Rectal smooth muscle tissue (tissue), 1 donor: ENCODE results near the gene CYP3A4.
"Not testable (repeated sequence)": the region's sequence is repeated elsewhere in the genome, so short reads cannot be mapped to it uniquely, and the experiment has no call there.

ENCODE experiments used
- H3K27ac ChIP-seq: one replicate; pipeline ENCODE4 v1.7.0; 2013; ENCODE audit warnings: low read depth, low read length, inconsistent platforms
- H3K27me3 ChIP-seq: one replicate; pipeline ENCODE4 v1.7.0; 2013; ENCODE audit warnings: low read length; ENCODE audit not compliant: control insufficient read depth, insufficient read depth
- H3K36me3 ChIP-seq: one replicate; pipeline ENCODE4 v1.7.0; 2013; ENCODE audit warnings: low read length; ENCODE audit not compliant: control insufficient read depth, insufficient read depth
- H3K4me1 ChIP-seq: one replicate; pipeline ENCODE4 v1.7.0; 2013; ENCODE audit warnings: low read length; ENCODE audit not compliant: control insufficient read depth, insufficient read depth
- H3K4me3 ChIP-seq: one replicate; pipeline ENCODE4 v1.7.0; 2013; ENCODE audit warnings: low read length
- H3K9ac ChIP-seq: one replicate; pipeline ENCODE4 v1.7.0; 2013; ENCODE audit warnings: low read length

Gene CYP3A4

GRCh38 chr7:99768471-99768870, 15.5 kb downstream of the CYP3A4 start:
- H3K36me3 ChIP-seq, result no peaks in the 10 kb centered on the region
- H3K4me1 ChIP-seq, result no peaks in the 10 kb centered on the region
- H3K4me3 ChIP-seq, result no peak overlapping the region
- no peaks in the 10 kb centered on the region for H3K27me3 ChIP-seq
- no peak overlapping the region for H3K9ac ChIP-seq
- no peak overlapping the region for H3K27ac ChIP-seq

- Histone ChIP-seq H3K9ac (no peak overlapping the region), H3K4me1 (no peaks in the 10 kb centered on the region), H3K27ac (no peak overlapping the region), H3K27me3 (no peaks in the 10 kb centered on the region), H3K36me3 (no peaks in the 10 kb centered on the region), H3K4me3 (no peak overlapping the region)
Observed at GRCh38 chr7:99767662-99768061, 16.3 kb downstream of the CYP3A4 start.

- H3K9ac ChIP-seq, result no peak overlapping the region
- no peak overlapping the region for H3K4me3 ChIP-seq
- H3K27ac ChIP-seq, result no peak overlapping the region
- H3K27me3 ChIP-seq, result no peaks in the 10 kb centered on the region
- no peaks in the 10 kb centered on the region for H3K4me1 ChIP-seq
- H3K36me3 ChIP-seq, result no peaks in the 10 kb centered on the region
Observed at GRCh38 chr7:99766484-99767099, 17.4 kb downstream of the CYP3A4 start.

GRCh38 chr7:99764478-99764877, 19.5 kb downstream of the CYP3A4 start:
- H3K36me3 ChIP-seq, result no peaks in the 10 kb centered on the region
- no peaks in the 10 kb centered on the region for H3K27me3 ChIP-seq
- H3K27ac ChIP-seq, result no peak overlapping the region
- no peaks in the 10 kb centered on the region for H3K4me1 ChIP-seq
- H3K4me3 ChIP-seq, result no peak overlapping the region
- H3K9ac ChIP-seq, result no peak overlapping the region

GRCh38 chr7:99762680-99763327, 21.2 kb downstream of the CYP3A4 start:
- H3K9ac ChIP-seq, result no peak overlapping the region
- no peaks in the 10 kb centered on the region for H3K27me3 ChIP-seq
- no peak overlapping the region for H3K4me3 ChIP-seq
- H3K4me1 ChIP-seq, result no peaks in the 10 kb centered on the region
- H3K36me3 ChIP-seq, result no peaks in the 10 kb centered on the region
- H3K27ac ChIP-seq, result no peak overlapping the region

- Histone ChIP-seq H3K4me3 (no peak overlapping the region), H3K36me3 (no peaks in the 10 kb centered on the region), H3K27ac (no peak overlapping the region), H3K9ac (no peak overlapping the region), H3K4me1 (peaks cover 6% of the 10 kb centered on the region), H3K27me3 (no peaks in the 10 kb centered on the region)
Observed at GRCh38 chr7:99755085-99755484, 28.9 kb downstream of the CYP3A4 start.

- Histone ChIP-seq H3K27me3 (no peaks in the 10 kb centered on the region), H3K4me1 (peaks cover 6% of the 10 kb centered on the region), H3K4me3 (peak overlapping the region; percentile 20), H3K9ac (no peak overlapping the region), H3K27ac (peak overlapping the region; percentile 65), H3K36me3 (no peaks in the 10 kb centered on the region)
Observed at GRCh38 chr7:99752356-99752755, 31.6 kb downstream of the CYP3A4 start.

- H3K36me3 ChIP-seq, H3K27me3 ChIP-seq, H3K9ac ChIP-seq, H3K4me1 ChIP-seq, H3K4me3 ChIP-seq: not testable (repeated sequence)
- H3K27ac ChIP-seq, result peak overlapping the region; percentile 65
Observed at GRCh38 chr7:99751322-99752052, 32.5 kb downstream of the CYP3A4 start.

GRCh38 chr7:99748846-99749579, 35.0 kb downstream of the CYP3A4 start:
- Histone ChIP-seq H3K27ac (no peak overlapping the region), H3K36me3 (no peaks in the 10 kb centered on the region), H3K4me1 (peaks cover 6% of the 10 kb centered on the region), H3K27me3 (no peaks in the 10 kb centered on the region), H3K9ac (no peak overlapping the region), H3K4me3 (no peak overlapping the region)

GRCh38 chr7:99746915-99747314, 37.1 kb downstream of the CYP3A4 start:
- H3K4me1 ChIP-seq, H3K27ac ChIP-seq, H3K4me3 ChIP-seq, H3K36me3 ChIP-seq, H3K27me3 ChIP-seq, H3K9ac ChIP-seq: not testable (repeated sequence)

- H3K4me1 ChIP-seq, H3K36me3 ChIP-seq, H3K27me3 ChIP-seq, H3K9ac ChIP-seq, H3K27ac ChIP-seq, H3K4me3 ChIP-seq: not testable (repeated sequence)
Observed at GRCh38 chr7:99745395-99745794, 38.6 kb downstream of the CYP3A4 start.

GRCh38 chr7:99742737-99743394, 41.1 kb downstream of the CYP3A4 start:
- no peaks in the 10 kb centered on the region for H3K36me3 ChIP-seq
- H3K4me3 ChIP-seq, result no peak overlapping the region
- no peak overlapping the region for H3K9ac ChIP-seq
- H3K27ac ChIP-seq, result no peak overlapping the region
- H3K27me3 ChIP-seq, result no peaks in the 10 kb centered on the region
- H3K4me1 ChIP-seq, result no peaks in the 10 kb centered on the region
